WTC11 (cell line): ENCODE data around the gene MEDAG.

Experiments
- CTCF ChIP-seq: fragments of 200-600 bp; IDR thresholded peaks from 2 replicates; pipeline ENCODE4 v1.8.0; 2022; ENCODE audit warnings: antibody characterized with exemption
- ESRRA ChIP-seq: sonication (generic); formaldehyde crosslinking; IDR thresholded peaks from 2 replicates; pipeline ENCODE4 v1.8.1; 2022; ENCODE audit warnings: mild to moderate bottlenecking, missing genetic modification reagents, borderline replicate concordance
- TEAD4 ChIP-seq: sonication (generic); formaldehyde crosslinking; IDR thresholded peaks from 2 replicates; pipeline ENCODE4 v1.8.0; 2022; ENCODE audit warnings: mild to moderate bottlenecking, missing genetic modification reagents
- USF2 ChIP-seq: sonication (generic); formaldehyde crosslinking; IDR thresholded peaks from 2 replicates; pipeline ENCODE4 v1.8.1; 2023; ENCODE audit warnings: mild to moderate bottlenecking, missing genetic modification reagents, moderate library complexity
- ZNF416 ChIP-seq: fragments of 250-450 bp; sonication (Bioruptor Pico); IDR thresholded peaks from 2 replicates; pipeline ENCODE4 v1.9.0; 2021; ENCODE audit warnings: mild to moderate bottlenecking, inconsistent platforms

- TF ChIP-seq ESRRA (CRISPR knock-in tag) (no peak), CTCF (no peak), USF2 (CRISPR knock-in tag) (no peak), ZNF416 (no peak), TEAD4 (CRISPR knock-in tag) (no peak)
These were observed at the start of gene MEDAG for GRCh38 chr13:30905932-30906383.
